Fibroblast of villous mesenchyme (primary cell): ENCODE measurements around the gene WSB1. TPM values are rescaled to one million over a fixed set of nuclear protein-coding genes. Genes with fewer than 3 reads are reported as not detected.

Source experiments
- DNase-seq: peaks from one replicate; pipeline ENCODE4 v3.0.0-alpha.2; 2010; ENCODE audit warnings: low read depth
- H3K4me3 ChIP-seq: 2 replicates; pipeline ENCODE4 v1.5.1; 2011; ENCODE audit warnings: low read depth, mild to moderate bottlenecking, low read length
- CTCF ChIP-seq: IDR thresholded peaks from 2 replicates; pipeline ENCODE4 v1.5.1; 2012; ENCODE audit warnings: low read depth, mild to moderate bottlenecking, low read length; ENCODE audit not compliant: insufficient read depth
- small RNA-seq: library from RNA; depleted of rRNA; stranded (forward); fragments of <200 nt; gene quantifications from one replicate; pipeline ENCODE3, GENCODE V24; 2012
- total RNA-seq: library from RNA; depleted of rRNA; stranded (reverse); fragments of >200 nt; gene quantifications from 2 replicates; pipeline ENCODE4 v1.2.3, GENCODE V29; 2012

WSB1 gene
- total RNA-seq, 1 donor, result 135 TPM

GRCh38 chr17:27362909-27363308, 69.0 kb downstream of the WSB1 start:
- H3K4me3 ChIP-seq, result no peak overlapping the region
- no peak for TF ChIP-seq CTCF
- DNase-seq, result no peak

- TF ChIP-seq CTCF, result no peak
- DNase-seq, result no peak
- H3K4me3 ChIP-seq, result no peak overlapping the region
These were observed 69.4 kb downstream of the WSB1 start for GRCh38 chr17:27363326-27363725.

Small RNA genes within 50 kb of the gene (small RNA-seq; reads per million reads assigned to genes)
- 0.66 reads per million for gene MIR4522

Other genes with a start within 250 kb of the WSB1 start
- gene KSR1, start 162.3 kb downstream of the WSB1 start, total RNA-seq, result 15.5 and 34.1 TPM in 2 replicates